ENCODE data around the gene CCDC12.

- TF ChIP-seq CTCF (IDR thresholded peaks at IDR 0.05) (no peak), POLR2A (IDR thresholded peaks at IDR 0.05) (no peak)
These were observed 66.3 kb downstream of the CCDC12 start for GRCh38 chr3:46910166-46910760.
